ENCODE results near the gene PAX5.

- TF ChIP-seq POLR2AphosphoS5 (IDR thresholded peaks at IDR 0.05) (no peak), POLR2A (IDR thresholded peaks at IDR 0.05) (no peak)
Observed at GRCh38 chr9:36976371-36977030, 57.6 kb downstream of the PAX5 start.

Data from breast epithelium (tissue), 3 donors.